Activated CD8-positive, alpha-beta memory T cell treated with anti-CD3 and anti-CD28 coated beads, Interleukin-2, amount 50 U/mL, for 24 hours (primary cell): Measurements from ENCODE around the gene TLK1.

Source experiments
- DNase-seq: peaks from one replicate; pipeline ENCODE4 v3.0.0-alpha.2; 2020; ENCODE audit errors: extremely low read depth

Gene TLK1

DNA sequence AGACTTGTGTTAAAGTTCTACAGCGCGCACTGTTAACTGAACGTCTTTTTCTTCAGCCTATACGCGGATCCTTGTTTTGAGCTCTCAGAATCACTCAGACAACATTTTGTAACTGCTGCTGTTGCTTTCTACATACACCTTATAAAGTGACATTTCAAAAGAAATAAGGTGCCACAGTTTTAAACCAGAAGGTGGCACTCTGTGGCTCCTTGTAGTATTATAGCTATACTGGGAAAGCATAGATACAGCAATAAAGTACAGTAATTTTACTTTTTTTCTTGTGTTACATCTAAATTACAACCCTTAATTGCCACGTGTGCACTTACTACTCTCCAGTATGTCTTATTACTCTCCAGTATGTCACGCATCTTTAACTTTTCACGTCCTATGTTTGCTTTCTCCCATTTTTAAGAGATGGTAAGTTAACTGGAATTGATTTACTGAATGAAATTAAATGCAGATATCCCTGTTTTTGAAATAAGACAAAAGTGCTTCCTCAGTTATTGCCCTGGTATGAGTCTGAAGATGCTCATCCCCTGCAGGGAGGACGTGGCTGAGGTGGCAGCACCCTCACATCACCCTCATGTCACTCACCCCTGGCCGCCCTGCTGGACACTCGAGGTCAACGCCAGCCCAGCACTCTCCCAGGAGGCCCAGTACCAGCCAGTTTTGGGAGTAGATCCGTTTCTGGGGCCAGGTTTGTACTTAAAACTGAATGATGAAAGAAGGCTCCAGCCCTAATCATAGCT is 193.9 kb downstream of the TLK1 start:
- DNase-seq: no peak

GRCh38 chr2:170965446-170966225 is 195.1 kb downstream of the TLK1 start:
- no peak for DNase-seq

DNA sequence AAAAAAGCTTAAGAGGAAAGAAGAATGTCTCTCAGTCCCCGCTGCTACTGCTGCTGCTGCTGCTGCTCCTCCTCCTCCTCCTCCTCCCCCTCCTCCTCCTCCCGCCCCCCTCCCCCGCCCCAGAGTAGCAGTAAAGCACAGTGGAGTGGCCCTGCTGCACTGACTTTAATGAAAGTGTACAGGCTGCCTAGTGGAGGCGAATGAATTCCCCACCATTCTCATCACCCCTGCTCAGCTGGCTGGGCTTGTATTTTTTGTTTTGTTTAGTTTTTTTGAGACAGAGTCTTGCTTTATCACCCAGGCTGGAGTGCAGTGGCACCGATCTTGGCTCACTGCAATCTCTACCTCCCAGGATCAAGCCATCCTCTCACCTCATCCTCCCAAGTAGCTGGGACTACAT is 197.3 kb downstream of the TLK1 start:
- DNase-seq: no peak

- DNase-seq: no peak
Measured at GRCh38 chr2:170953941-170954340, 206.8 kb downstream of the TLK1 start.

DNA sequence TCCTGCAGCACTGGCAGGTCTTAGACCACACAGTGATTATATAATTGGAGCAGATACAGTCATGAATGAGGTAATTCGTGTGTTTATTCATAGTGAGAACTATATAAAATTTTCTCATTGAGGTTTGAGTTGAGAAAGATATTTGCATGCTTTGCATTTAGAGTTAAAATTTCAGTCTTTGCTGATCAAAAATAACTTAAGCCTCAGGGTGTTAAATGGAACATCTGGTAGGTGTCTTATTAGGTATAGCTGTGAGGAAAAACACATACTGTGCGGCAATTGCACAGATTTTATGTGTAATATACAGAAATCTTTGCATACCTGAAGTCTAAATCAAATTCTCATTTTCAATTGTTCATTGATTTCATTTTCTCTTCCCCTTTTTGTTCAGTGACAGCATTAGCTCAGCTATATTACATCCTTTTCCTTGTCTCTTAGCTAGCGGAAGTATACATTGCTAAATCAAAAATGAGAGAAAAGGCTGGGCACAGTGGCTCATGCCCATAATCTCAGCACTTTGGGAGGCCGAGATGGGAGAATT is 210.4 kb downstream of the TLK1 start:
- no peak for DNase-seq

- no peak for DNase-seq
Measured at GRCh38 chr2:170949415-170949814, 211.3 kb downstream of the TLK1 start.

- DNase-seq: no peak
Measured at GRCh38 chr2:170944545-170944944, 216.1 kb downstream of the TLK1 start.

DNA sequence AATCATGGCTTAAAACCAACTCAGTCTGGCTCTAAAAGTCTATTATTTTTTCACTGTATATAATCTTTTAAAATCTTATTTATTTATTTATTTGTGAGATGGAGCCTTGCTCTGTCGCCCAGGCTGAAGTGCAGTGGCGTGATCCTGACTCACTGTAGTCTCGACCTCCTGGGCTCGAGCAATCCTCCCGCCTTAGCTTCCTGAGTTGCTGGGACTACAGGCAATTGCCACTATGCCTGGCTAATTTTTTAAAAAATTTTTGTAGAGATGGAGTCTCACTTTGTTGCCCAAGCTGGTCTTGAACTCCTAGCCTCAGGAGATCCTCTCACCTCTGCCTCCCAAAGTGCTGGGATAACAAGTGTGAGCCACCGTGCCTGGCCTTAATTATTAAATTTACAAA is 217.1 kb downstream of the TLK1 start:
- no peak for DNase-seq

GRCh38 chr2:170943041-170943440 is 217.7 kb downstream of the TLK1 start:
- no peak for DNase-seq

DNA sequence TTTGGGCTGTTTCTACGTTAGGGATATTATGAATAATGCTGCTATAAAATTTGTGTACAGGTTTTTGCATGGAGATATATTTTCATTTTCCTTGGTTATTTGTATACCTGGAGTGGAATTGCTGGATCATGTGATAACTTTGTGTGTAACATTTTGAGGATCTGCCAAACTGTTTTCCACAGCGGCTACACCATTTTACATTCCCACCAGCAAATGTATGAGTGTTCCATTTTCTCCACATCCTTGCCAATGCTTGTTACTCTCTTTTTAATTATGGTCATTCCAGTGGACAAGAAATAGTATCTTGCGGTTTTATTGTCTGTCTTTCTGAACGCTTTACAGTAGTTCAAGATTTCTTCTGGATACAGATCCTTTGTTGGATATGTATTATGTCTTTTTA is 218.1 kb downstream of the TLK1 start:
- DNase-seq: no peak
